GM10266 (cell line): Measurements from ENCODE around the gene MEF2C.

ENCODE experiments used
- DNase-seq: peaks from one replicate; pipeline ENCODE4 v3.0.0; 2012; ENCODE audit errors: extremely low spot score
- TF ChIP-seq, protein P1 (sequence below): IDR thresholded peaks from 2 replicates; pipeline ENCODE4 v1.5.1; 2012; ENCODE audit warnings: mild to moderate bottlenecking, low read depth; ENCODE audit not compliant: control insufficient read depth, insufficient read depth; ENCODE audit errors: missing control alignments

MEF2C gene

DNA sequence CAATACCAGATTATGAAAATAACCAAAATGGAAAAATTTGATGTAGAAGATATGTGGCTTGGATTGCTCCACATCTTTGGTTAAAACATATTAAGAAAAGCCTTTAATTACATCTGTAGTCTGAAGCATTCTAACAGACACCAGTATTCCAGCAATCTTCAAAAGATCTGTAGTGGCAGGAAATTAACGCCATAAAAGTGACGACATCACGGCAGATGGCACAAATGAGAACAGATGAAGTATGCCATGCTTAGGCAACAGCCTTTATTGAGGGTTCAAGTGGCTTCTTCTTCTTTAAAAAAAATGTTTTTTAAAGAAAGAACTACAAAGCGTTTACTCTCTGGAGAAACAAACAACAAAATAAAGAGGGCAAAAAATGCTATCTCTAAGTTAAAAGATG lies 164.2 kb downstream of the MEF2C start:
- DNase-seq: no peak
- TF ChIP-seq, protein P1, sequence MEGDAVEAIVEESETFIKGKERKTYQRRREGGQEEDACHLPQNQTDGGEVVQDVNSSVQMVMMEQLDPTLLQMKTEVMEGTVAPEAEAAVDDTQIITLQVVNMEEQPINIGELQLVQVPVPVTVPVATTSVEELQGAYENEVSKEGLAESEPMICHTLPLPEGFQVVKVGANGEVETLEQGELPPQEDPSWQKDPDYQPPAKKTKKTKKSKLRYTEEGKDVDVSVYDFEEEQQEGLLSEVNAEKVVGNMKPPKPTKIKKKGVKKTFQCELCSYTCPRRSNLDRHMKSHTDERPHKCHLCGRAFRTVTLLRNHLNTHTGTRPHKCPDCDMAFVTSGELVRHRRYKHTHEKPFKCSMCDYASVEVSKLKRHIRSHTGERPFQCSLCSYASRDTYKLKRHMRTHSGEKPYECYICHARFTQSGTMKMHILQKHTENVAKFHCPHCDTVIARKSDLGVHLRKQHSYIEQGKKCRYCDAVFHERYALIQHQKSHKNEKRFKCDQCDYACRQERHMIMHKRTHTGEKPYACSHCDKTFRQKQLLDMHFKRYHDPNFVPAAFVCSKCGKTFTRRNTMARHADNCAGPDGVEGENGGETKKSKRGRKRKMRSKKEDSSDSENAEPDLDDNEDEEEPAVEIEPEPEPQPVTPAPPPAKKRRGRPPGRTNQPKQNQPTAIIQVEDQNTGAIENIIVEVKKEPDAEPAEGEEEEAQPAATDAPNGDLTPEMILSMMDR: no peak

DNA sequence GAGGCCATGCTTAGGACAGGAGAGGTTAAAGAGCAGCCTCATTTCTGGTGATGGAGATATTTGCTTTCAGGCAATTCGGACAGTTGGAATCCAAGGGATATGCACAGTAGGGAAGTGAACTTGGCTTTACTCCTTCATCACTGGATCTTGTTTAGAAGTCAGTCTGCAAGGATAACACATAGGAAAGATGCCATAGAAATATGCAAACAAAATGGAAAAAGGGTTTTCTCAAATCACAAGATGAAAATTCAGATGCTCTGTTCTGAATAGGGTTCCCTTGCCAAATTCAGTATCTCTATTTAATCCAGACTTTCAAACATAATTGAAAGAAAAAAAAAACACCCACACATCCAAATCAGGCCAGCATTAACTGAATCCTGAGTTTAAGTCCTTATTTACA lies 166.9 kb downstream of the MEF2C start:
- TF ChIP-seq, protein P1: no peak
- no peak for DNase-seq

DNA sequence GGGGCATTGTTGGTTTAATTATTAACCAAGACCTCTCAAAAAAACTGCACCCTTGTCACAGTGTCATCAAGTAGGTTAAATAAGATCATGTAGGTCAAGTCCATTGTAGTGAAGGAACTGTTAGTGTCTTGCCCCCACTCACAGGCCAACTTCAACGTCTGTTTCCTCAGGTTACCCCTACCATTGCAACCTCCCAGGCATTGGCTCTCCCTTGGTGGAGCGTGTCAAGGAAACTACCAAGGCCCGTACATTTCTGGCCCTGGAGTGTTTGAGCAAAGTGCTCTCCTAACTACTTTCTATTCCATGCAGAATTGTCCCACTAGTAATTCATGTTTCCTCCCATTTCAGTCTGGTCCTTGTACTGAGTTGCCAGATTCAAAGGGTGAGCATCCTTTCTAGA lies 167.5 kb downstream of the MEF2C start:
- DNase-seq: no peak
- TF ChIP-seq, protein P1: no peak

DNA sequence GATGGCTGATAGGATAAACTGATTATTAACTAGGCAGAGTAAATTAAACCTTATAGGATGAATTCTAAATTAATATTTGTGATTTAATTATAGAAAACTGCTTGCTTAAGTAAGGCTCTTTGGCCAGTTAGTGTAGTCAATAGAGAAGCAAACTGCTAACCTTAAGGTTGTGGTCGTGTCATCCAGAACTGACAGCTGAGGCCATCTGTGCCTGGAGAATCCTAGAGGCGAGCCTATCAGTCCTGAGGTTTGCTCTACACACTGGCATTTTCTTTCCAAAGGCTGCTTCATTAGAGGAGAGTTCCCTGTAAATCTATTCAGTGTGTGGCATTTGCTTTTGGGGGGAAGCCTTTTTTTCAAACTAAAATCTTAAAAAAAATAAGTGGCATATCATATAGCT lies 169.2 kb downstream of the MEF2C start:
- TF ChIP-seq, protein P1: no peak
- no peak for DNase-seq

GRCh38 chr5:88708682-88709398 lies 174.1 kb downstream of the MEF2C start:
- TF ChIP-seq, protein P1: no peak
- no peak for DNase-seq

- TF ChIP-seq, protein P1: no peak
- no peak for DNase-seq
Observed at GRCh38 chr5:88708021-88708420, 175.0 kb downstream of the MEF2C start.

DNA sequence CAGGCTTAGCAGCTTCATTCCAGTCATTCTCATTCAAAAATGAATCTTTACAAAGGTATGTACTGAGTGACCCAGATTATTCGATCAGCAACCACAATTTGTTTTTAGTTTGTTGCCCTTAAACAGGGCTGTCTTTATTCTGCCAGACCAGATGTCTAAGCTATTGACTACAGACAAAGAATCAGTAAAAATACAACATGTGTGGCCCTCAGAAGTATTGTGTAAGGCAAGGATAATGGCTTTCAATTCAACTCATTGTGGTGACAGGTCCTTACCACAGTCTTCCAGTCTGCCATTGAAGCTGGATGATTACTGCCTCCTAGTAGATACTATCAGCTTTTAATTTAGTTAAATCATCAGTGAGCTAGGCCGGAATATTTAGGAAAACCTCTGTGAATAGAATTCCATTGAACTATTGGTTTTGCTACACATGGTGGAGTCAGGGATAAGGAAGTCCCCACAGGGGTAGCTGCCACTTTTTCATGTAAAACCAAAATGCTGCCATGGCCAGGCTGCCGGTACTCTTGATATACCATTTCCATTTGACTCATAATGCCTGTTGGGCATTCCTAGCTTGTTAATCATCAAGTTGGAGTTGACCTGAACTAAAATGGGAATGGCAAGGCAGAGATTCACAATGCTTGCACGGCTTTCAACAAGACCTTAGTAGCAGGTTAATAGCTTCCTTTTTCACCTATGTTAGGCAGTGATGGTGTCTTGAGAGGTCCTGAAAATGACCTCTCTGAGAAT lies 175.6 kb downstream of the MEF2C start:
- no peak for DNase-seq
- TF ChIP-seq, protein P1: no peak
